Heart right ventricle (tissue), 16 donors: ENCODE data around the gene ESPNL. TPM values are rescaled to one million over a fixed set of nuclear protein-coding genes. Genes with fewer than 3 reads are reported as not detected.
"Not testable (repeated sequence)": the region's sequence is repeated elsewhere in the genome, so short reads cannot be mapped to it uniquely, and the experiment has no call there.

Source experiments
- ATAC-seq, 8 donors: fragments of 200-7000 bp; cut with Tn5 transposase; one replicate each; pipeline ENCODE4 v1.9.1; 2020; ENCODE audit warnings: mild to moderate bottlenecking in 8 of 8, moderate library complexity in 8 of 8, moderate number of reproducible peaks in 1 of 8
- DNase-seq, 2 donors: peaks; one replicate each; pipeline ENCODE4 v3.0.0-alpha.2; 2020
- H3K27ac ChIP-seq, 10 donors: fragments of 200-600 bp; sonication (generic) in 2 of 10; one replicate each; pipeline versions ENCODE4 v1.5.0 to v1.8.0; 2020 to 2022; ENCODE audit warnings: mild to moderate bottlenecking in 3 of 10
- H3K27me3 ChIP-seq, 7 donors: fragments of 200-600 bp; one replicate each; pipeline ENCODE4 v1.8.0; 2021 to 2022; ENCODE audit warnings: mild to moderate bottlenecking in 2 of 7
- H3K36me3 ChIP-seq, 9 donors: fragments of 200-600 bp; sonication (generic) in 1 of 9; one replicate each; pipeline versions ENCODE4 v1.5.0 to v1.8.0; 2020 to 2022; ENCODE audit warnings: mild to moderate bottlenecking in 2 of 9
- H3K4me1 ChIP-seq, 9 donors: fragments of 200-600 bp; sonication (generic) in 1 of 9; one replicate each; pipeline versions ENCODE4 v1.5.0 to v1.8.0; 2020 to 2022; ENCODE audit warnings: mild to moderate bottlenecking in 4 of 9
- H3K4me3 ChIP-seq, 10 donors: fragments of 200-600 bp; sonication (generic) in 2 of 10; one replicate each; pipeline versions ENCODE4 v1.5.0 to v1.8.0; 2020 to 2022; ENCODE audit warnings: mild to moderate bottlenecking in 7 of 10, moderate library complexity in 2 of 10
- H3K9me3 ChIP-seq, 11 donors: fragments of 200-600 bp in 10 of 11; sonication (generic) in 2 of 11; one replicate each; pipeline versions ENCODE4 v1.5.0 to v1.8.0; 2013 to 2022; ENCODE audit warnings: mild to moderate bottlenecking in 2 of 11, control low read depth in 1 of 11, moderate library complexity in 1 of 11
- WGBS, 2 donors: extraction: QIAGEN DNeasy Blood & Tissue Kit; methylation state at CpG; one replicate each; pipeline ENCODE4 v1.1.7; 2013; ENCODE audit warnings: inconsistent platforms in 1 of 2; 5-methylcytosine and 5-hydroxymethylcytosine counted together
- intact Hi-C, 10 donors: fragments of 100-400 bp; cut with DNase I; formaldehyde crosslinking; loops; one replicate each; pipeline versions ENCODE4 v1.11.1 to v1.14.2; 2022
- polyA plus RNA-seq, 2 donors: library from polyadenylated mRNA; stranded (reverse); fragments of 200-250 nt; gene quantifications; one replicate each; pipeline ENCODE4 v1.2.3, GENCODE V29; 2013
- total RNA-seq, 10 donors: library from RNA; stranded (reverse); fragmentation: NEBNext Ultra II Directional in 3 of 10; extraction: Animal tissue kit (Norgen Biotek cat#: 25700) in 3 of 10; gene quantifications; one replicate each; pipeline versions ENCODE4 v1.2.1 to v1.2.4, GENCODE V29; 2021 to 2023
- TF ChIP-seq, protein P1 (sequence below), 9 donors: fragments of 200-600 bp; sonication (generic) in 2 of 9; IDR thresholded peaks; one replicate each; pipeline versions ENCODE4 v1.5.0 to v1.8.0; 2021 to 2022; ENCODE audit warnings: antibody characterized with exemption in 9 of 9, mild to moderate bottlenecking in 5 of 9, moderate library complexity in 1 of 9
- donor health status: Arrhythmogenic right ventricular cardiomyopathy.
- donor health status: ischemic (EF 13 %, LVEDD 7.1; RV severe dilation, severe dysfunction).
- donor health status: healthy with polysubstance abuse.
- donor health status: DM: no; HTN: yes; CAD: no.
- donor health status: DM: no; HTN: no; CAD: no.
- donor health status: ischemic (EF 25% LVEDD 6.9; RV normal size, moderate dysfunction).
- donor health status: ischemic (EF 25% LVEDD 5.7; RV mildly dilated, moderate dysfunction).
- donor health status: healthy.
- donor health status: DM: yes; HTN: yes; CAD: no.
- donor health status: Ischemic cardiomyopathy.
- donor health status: ischemic (EF 35%, LVEDD 5.7; RV mildly dilated, moderate dysfunction).
- donor health status: nonischemic (EF 11% LVEDD 7.7; RV severe dilation, severe dysfunction).
- donor health status: DM: yes; HTN: yes; CAD: no.
- donor health status: PGD.
- donor health status: ischemic (EF 29% LVEDD 5.4; RV normal size, mild dysfunction).
- donor health status: nonischemic (EF 23%, LVEDD 6.1; RV moderate dilation, normal function).

ESPNL gene
- total and polyA plus RNA-seq, 12 donors: 0.01 to 1.7 (median 0.33) TPM; not detected in 2

- TF ChIP-seq, protein P1, sequence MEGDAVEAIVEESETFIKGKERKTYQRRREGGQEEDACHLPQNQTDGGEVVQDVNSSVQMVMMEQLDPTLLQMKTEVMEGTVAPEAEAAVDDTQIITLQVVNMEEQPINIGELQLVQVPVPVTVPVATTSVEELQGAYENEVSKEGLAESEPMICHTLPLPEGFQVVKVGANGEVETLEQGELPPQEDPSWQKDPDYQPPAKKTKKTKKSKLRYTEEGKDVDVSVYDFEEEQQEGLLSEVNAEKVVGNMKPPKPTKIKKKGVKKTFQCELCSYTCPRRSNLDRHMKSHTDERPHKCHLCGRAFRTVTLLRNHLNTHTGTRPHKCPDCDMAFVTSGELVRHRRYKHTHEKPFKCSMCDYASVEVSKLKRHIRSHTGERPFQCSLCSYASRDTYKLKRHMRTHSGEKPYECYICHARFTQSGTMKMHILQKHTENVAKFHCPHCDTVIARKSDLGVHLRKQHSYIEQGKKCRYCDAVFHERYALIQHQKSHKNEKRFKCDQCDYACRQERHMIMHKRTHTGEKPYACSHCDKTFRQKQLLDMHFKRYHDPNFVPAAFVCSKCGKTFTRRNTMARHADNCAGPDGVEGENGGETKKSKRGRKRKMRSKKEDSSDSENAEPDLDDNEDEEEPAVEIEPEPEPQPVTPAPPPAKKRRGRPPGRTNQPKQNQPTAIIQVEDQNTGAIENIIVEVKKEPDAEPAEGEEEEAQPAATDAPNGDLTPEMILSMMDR (IDR thresholded peaks at IDR 0.05): no peak
- H3K4me1 ChIP-seq: peaks cover 2 to 15% (median 9%) of the 10 kb centered on the region in 9 donors
- WGBS, 2 donors: 86 to 90% methylated on average over 18 of the region's 18 CpGs
- no peak for ATAC-seq
- H3K27ac ChIP-seq: no peak overlapping the region
- no peak overlapping the region for H3K4me3 ChIP-seq
- H3K9me3 ChIP-seq: no peaks in the 10 kb centered on the region
- H3K27me3 ChIP-seq: no peaks in the 10 kb centered on the region
- intact Hi-C loops: loop anchor here in 2 of 10 donors (10.0 kb wide), 2 partner anchors 190 to 210 kb away; partner anchors contain the start of gene RAMP1 (in 1 of the 2)
- no peak for DNase-seq
- H3K36me3 ChIP-seq: peaks cover 0 to 58% (median 18%) of the 10 kb centered on the region in 9 donors
Measured at GRCh38 chr2:238065071-238065846, 34.9 kb upstream of the ESPNL start.

- Histone ChIP-seq H3K9me3 (no peaks in the 10 kb centered on the region), H3K27ac (no peak overlapping the region), H3K27me3 (no peaks in the 10 kb centered on the region), H3K36me3 (peaks cover 0 to 68% (median 18%) of the 10 kb centered on the region in 9 donors), H3K4me3 (no peak overlapping the region), H3K4me1 (peaks cover 2 to 15% (median 8%) of the 10 kb centered on the region in 9 donors)
- no peak for DNase-seq
- TF ChIP-seq, protein P1 (IDR thresholded peaks at IDR 0.05): no peak
- intact Hi-C loops: loop anchor here in 2 of 10 donors (10.0 kb wide), 2 partner anchors 189 to 211 kb away; partner anchors contain the start of gene RAMP1 (in 1 of the 2)
- 87 to 91% methylated on average over 9 of the region's 9 CpGs for WGBS, 2 donors
- ATAC-seq: no peak
Measured at GRCh38 chr2:238066218-238066617, 33.9 kb upstream of the ESPNL start.

DNA sequence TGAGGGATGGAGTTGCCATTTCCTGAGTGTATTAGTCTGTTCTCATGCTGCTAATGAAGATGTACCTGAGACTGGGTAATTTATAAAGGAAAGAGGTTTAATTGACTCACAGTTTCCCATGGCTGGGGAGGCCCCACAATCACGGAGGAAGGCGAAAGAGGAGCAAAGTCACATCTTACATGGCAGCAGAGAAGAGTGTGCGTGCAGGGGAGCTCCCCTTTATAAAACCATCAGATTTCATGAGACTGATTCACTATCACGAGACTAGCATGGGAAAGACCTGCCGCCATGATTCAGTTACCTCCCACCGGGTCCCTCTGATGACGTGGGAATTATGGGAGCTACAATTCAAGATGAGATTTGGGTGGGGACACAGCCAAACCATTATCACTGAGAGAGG, 33.4 kb upstream of the ESPNL start:
- not testable (repeated sequence) for H3K4me1 ChIP-seq, H3K9me3 ChIP-seq, DNase-seq, H3K27me3 ChIP-seq, ATAC-seq, H3K27ac ChIP-seq, H3K4me3 ChIP-seq
- intact Hi-C loops: loop anchor here in 2 of 10 donors (10.0 kb wide), 2 partner anchors 188 to 212 kb away; partner anchors contain the start of gene RAMP1 (in 1 of the 2)
- 95 to 96% methylated on average over 7 of the region's 7 CpGs for WGBS, 2 donors
- peaks cover 0 to 73% (median 23%) of the 10 kb centered on the region in 9 donors for H3K36me3 ChIP-seq

- peaks cover 0 to 3% (median 0%) of the 10 kb centered on the region in 9 donors for H3K4me1 ChIP-seq
- H3K27ac ChIP-seq: no peak overlapping the region
- H3K36me3 ChIP-seq: peaks cover 0 to 85% (median 29%) of the 10 kb centered on the region in 9 donors
- peaks cover 0 to 7% (median 0%) of the 10 kb centered on the region in 11 donors for H3K9me3 ChIP-seq
- H3K27me3 ChIP-seq: no peaks in the 10 kb centered on the region
- TF ChIP-seq, protein P1 (IDR thresholded peaks at IDR 0.05): no peak
- H3K4me3 ChIP-seq: no peak overlapping the region
- no peak for ATAC-seq
- intact Hi-C loops: loop anchor here in 2 of 10 donors (10.0 kb wide), 2 partner anchors 187 to 213 kb away; partner anchors contain the start of gene RAMP1 (in 1 of the 2)
- WGBS, 2 donors: 92 to 94% methylated on average over 7 of the region's 7 CpGs
- no peak for DNase-seq
Measured at GRCh38 chr2:238067939-238068338, 32.2 kb upstream of the ESPNL start.
